Osteoblast (primary cell): ENCODE results near the gene SIGMAR1. TPM values are rescaled to one million over a fixed set of nuclear protein-coding genes. Genes with fewer than 3 reads are reported as not detected.
A peak's percentile ranks its signal among the peaks of the same experiment; 100 is the strongest.

Source experiments
- DNase-seq: peaks from one replicate; pipeline ENCODE4 v3.0.0; 2011; ENCODE audit warnings: low spot score, mixed read lengths; ENCODE audit not compliant: insufficient read length; ENCODE audit errors: missing footprints
- H2AFZ ChIP-seq: 2 replicates; pipeline ENCODE4 v1.6.0; 2011; ENCODE audit warnings: mild to moderate bottlenecking, low read length
- H3K27ac ChIP-seq: 2 replicates; pipeline ENCODE4 v1.5.1; 2011; ENCODE audit warnings: mild to moderate bottlenecking, low read depth, low read length, moderate library complexity
- H3K27me3 ChIP-seq: 2 replicates; pipeline ENCODE4 v1.6.0; 2012; ENCODE audit warnings: mild to moderate bottlenecking, control low read depth, inconsistent platforms, low read length, moderate library complexity; ENCODE audit not compliant: insufficient read depth
- H3K36me3 ChIP-seq: 2 replicates; pipeline ENCODE4 v1.5.1; 2011; ENCODE audit warnings: mild to moderate bottlenecking, low read length, control low read depth, moderate library complexity; ENCODE audit not compliant: insufficient read depth
- H3K4me1 ChIP-seq: 2 replicates; pipeline ENCODE4 v1.5.1; 2011; ENCODE audit warnings: mild to moderate bottlenecking, low read length, control low read depth, moderate library complexity; ENCODE audit not compliant: insufficient read depth
- H3K4me2 ChIP-seq: 2 replicates; pipeline ENCODE4 v1.6.0; 2011; ENCODE audit warnings: mild to moderate bottlenecking, low read length; ENCODE audit not compliant: insufficient read depth
- H3K4me3 ChIP-seq: fragments of 200-600 bp; sonication (generic); 3 replicates; pipeline ENCODE4 v1.5.1; 2012; ENCODE audit warnings: mild to moderate bottlenecking, low read length, inconsistent platforms; ENCODE audit not compliant: insufficient read depth
- H3K79me2 ChIP-seq: 2 replicates; pipeline ENCODE4 v1.6.0; 2012; ENCODE audit warnings: mild to moderate bottlenecking, low read length, control low read depth, inconsistent platforms; ENCODE audit not compliant: insufficient read depth
- H3K9me3 ChIP-seq: 2 replicates; pipeline ENCODE4 v1.5.1; 2011; ENCODE audit warnings: low read depth, low read length, control low read depth
- H4K20me1 ChIP-seq: 2 replicates; pipeline ENCODE4 v1.6.0; 2012; ENCODE audit warnings: mild to moderate bottlenecking, low read length, control low read depth; ENCODE audit not compliant: insufficient read depth
- CTCF ChIP-seq: IDR thresholded peaks from 2 replicates; pipeline ENCODE4 v1.5.1; 2011; ENCODE audit warnings: mild to moderate bottlenecking, low read depth, low read length, moderate library complexity; ENCODE audit errors: extremely low read depth
- total RNA-seq: library from RNA; depleted of rRNA; stranded (reverse); fragments of >200 nt; gene quantifications from 2 replicates; pipeline ENCODE4 v1.2.3, GENCODE V29; 2012

The SIGMAR1 gene
- total RNA-seq, 1 donor: 72.7 TPM

- H3K4me1 ChIP-seq: peaks cover 4% of the 10 kb centered on the region
- H2AFZ ChIP-seq: no peak overlapping the region
- H3K27me3 ChIP-seq: peaks cover 81% of the 10 kb centered on the region
These were observed 9.6 kb downstream of the SIGMAR1 start for GRCh38 chr9:34627716-34628655.

GRCh38 chr9:34625186-34625486, 12.5 kb downstream of the SIGMAR1 start:
- no peak overlapping the region for H3K4me3 ChIP-seq
- no peak overlapping the region for H2AFZ ChIP-seq
- no peak for TF ChIP-seq CTCF
- peaks cover 1% of the 10 kb centered on the region for H3K79me2 ChIP-seq
- no peak overlapping the region for H3K27ac ChIP-seq
- no peak overlapping the region for H3K4me2 ChIP-seq
- H3K27me3 ChIP-seq: peaks cover 78% of the 10 kb centered on the region
- no peaks in the 10 kb centered on the region for H4K20me1 ChIP-seq
- no peaks in the 10 kb centered on the region for H3K9me3 ChIP-seq
- H3K4me1 ChIP-seq: peaks cover 8% of the 10 kb centered on the region
- H3K36me3 ChIP-seq: no peaks in the 10 kb centered on the region
- no peak for DNase-seq

More at GRCh38 chr9:34627716-34628655, 9.6 kb downstream of the SIGMAR1 start:
- DNase-seq: peak; percentile 72
- H3K4me2 ChIP-seq: peak overlapping the region; percentile 50
- H4K20me1 ChIP-seq: no peaks in the 10 kb centered on the region
- no peaks in the 10 kb centered on the region for H3K9me3 ChIP-seq
- H3K36me3 ChIP-seq: no peaks in the 10 kb centered on the region
- H3K79me2 ChIP-seq: no peaks in the 10 kb centered on the region
- H3K4me3 ChIP-seq: peak overlapping the region; percentile 37
- H3K27ac ChIP-seq: no peak overlapping the region
- TF ChIP-seq CTCF: no peak

- H3K4me2 ChIP-seq: no peak overlapping the region
- no peaks in the 10 kb centered on the region for H3K36me3 ChIP-seq
- TF ChIP-seq CTCF: no peak
- H3K27me3 ChIP-seq: peaks cover 73% of the 10 kb centered on the region
- no peak overlapping the region for H2AFZ ChIP-seq
- no peak for DNase-seq
- no peaks in the 10 kb centered on the region for H4K20me1 ChIP-seq
- peaks cover 10% of the 10 kb centered on the region for H3K4me1 ChIP-seq
- no peak overlapping the region for H3K27ac ChIP-seq
- H3K4me3 ChIP-seq: no peak overlapping the region
- H3K9me3 ChIP-seq: no peaks in the 10 kb centered on the region
- H3K79me2 ChIP-seq: peaks cover 6% of the 10 kb centered on the region
These were observed 13.0 kb downstream of the SIGMAR1 start for GRCh38 chr9:34624475-34625185.
